Measurements from ENCODE around the gene ROCK2. TPM values are rescaled to one million over a fixed set of nuclear protein-coding genes. Genes with fewer than 3 reads are reported as not detected.

ROCK2 gene
- total and polyA plus RNA-seq, 2 of the 13 experiments (the other 11 are each of a cell fraction or from before 2014, with no cell fraction given) = 38.1 to 119 TPM

DNA sequence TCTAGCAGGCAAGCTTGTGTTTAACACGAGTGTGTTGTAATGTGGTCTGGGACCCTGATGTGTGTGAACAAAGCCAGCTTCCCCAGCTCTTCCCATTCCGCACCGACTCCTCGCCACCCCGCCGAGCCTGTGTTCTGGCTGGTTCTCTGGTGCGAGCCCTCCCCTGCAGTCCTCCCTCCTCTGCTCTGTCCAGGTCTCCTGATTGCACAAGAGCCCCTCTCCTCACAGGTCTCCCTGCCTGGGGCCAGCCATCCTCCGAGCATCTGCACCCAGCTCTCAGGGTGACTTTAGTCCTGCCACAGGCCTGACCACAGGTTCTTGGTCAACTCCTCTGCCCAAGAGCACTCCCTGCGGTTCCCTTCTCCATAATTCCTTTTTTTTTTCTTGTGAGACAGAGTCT is 175.9 kb downstream of the ROCK2 start (continued):
- TF ChIP-seq ZNF263 (CRISPR knock-in tag; IDR thresholded peaks at IDR 0.05) (peak; percentile 88), CEBPB (IDR thresholded peaks at IDR 0.05; ENCODE audit: borderline replicate concordance, low read depth, low read length) (peak; percentile 70; the same call in 1 of the 2 replicates), ZNF317 (CRISPR knock-in tag; IDR thresholded peaks at IDR 0.05) (0 out of 2 replicates have a peak, but pooled peaks have one; percentile 6), ZNF274 (CRISPR knock-in tag; IDR thresholded peaks at IDR 0.05) (no peak), ZNF703 (CRISPR knock-in tag; IDR thresholded peaks at IDR 0.05; ENCODE audit: borderline replicate concordance) (no peak), KLF13 (CRISPR knock-in tag; IDR thresholded peaks at IDR 0.05) (no peak), SCMH1 (CRISPR knock-in tag; IDR thresholded peaks at IDR 0.05; ENCODE audit: borderline replicate concordance) (no peak), HNRNPL (IDR thresholded peaks at IDR 0.05; ENCODE audit: low read depth, low read length) (no peak), ZNF30 (CRISPR knock-in tag; IDR thresholded peaks at IDR 0.05) (no peak), ZNF570 (CRISPR knock-in tag; IDR thresholded peaks at IDR 0.05; ENCODE audit: borderline replicate concordance) (no peak), ZNF432 (CRISPR knock-in tag; IDR thresholded peaks at IDR 0.05; ENCODE audit: borderline replicate concordance) (no peak), ZBTB14 (CRISPR knock-in tag; IDR thresholded peaks at IDR 0.05) (no peak), ZNF567 (CRISPR knock-in tag; IDR thresholded peaks at IDR 0.05; ENCODE audit: borderline replicate concordance) (no peak), ZNF460 (CRISPR knock-in tag; IDR thresholded peaks at IDR 0.05; ENCODE audit: borderline replicate concordance) (peak; percentile 34; the same call in 1 of the 2 replicates), CENPBD1 (CRISPR knock-in tag; IDR thresholded peaks at IDR 0.05; ENCODE audit: borderline replicate concordance, low read depth) (no peak), CEBPG (CRISPR knock-in tag; IDR thresholded peaks at IDR 0.05) (peak; percentile 69), ZNF264 (CRISPR knock-in tag; IDR thresholded peaks at IDR 0.05) (no peak), TARDBP (CRISPR knock-in tag; IDR thresholded peaks at IDR 0.05) (0 out of 2 replicates have a peak, but pooled peaks have one; percentile 23), IRF9 (CRISPR knock-in tag; IDR thresholded peaks at IDR 0.05; ENCODE audit: borderline replicate concordance) (no peak)
- TF ChIP-seq, protein P1, sequence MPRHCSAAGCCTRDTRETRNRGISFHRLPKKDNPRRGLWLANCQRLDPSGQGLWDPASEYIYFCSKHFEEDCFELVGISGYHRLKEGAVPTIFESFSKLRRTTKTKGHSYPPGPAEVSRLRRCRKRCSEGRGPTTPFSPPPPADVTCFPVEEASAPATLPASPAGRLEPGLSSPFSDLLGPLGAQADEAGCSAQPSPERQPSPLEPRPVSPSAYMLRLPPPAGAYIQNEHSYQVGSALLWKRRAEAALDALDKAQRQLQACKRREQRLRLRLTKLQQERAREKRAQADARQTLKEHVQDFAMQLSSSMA (CRISPR knock-in tag; IDR thresholded peaks at IDR 0.05) = no peak
- TF ChIP-seq, protein P2, sequence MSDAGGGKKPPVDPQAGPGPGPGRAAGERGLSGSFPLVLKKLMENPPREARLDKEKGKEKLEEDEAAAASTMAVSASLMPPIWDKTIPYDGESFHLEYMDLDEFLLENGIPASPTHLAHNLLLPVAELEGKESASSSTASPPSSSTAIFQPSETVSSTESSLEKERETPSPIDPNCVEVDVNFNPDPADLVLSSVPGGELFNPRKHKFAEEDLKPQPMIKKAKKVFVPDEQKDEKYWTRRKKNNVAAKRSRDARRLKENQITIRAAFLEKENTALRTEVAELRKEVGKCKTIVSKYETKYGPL (CRISPR knock-in tag; IDR thresholded peaks at IDR 0.05) = no peak

Measured in HepG2 (cell line).